IPS DF 4.7 (cell line): ENCODE data around the gene ZNF558.

ENCODE experiments used
- DNase-seq: peaks from one replicate; pipeline ENCODE4 v3.0.0-alpha.2; 2013; ENCODE audit warnings: low spot score; ENCODE audit errors: extremely low read depth

The ZNF558 gene

DNA sequence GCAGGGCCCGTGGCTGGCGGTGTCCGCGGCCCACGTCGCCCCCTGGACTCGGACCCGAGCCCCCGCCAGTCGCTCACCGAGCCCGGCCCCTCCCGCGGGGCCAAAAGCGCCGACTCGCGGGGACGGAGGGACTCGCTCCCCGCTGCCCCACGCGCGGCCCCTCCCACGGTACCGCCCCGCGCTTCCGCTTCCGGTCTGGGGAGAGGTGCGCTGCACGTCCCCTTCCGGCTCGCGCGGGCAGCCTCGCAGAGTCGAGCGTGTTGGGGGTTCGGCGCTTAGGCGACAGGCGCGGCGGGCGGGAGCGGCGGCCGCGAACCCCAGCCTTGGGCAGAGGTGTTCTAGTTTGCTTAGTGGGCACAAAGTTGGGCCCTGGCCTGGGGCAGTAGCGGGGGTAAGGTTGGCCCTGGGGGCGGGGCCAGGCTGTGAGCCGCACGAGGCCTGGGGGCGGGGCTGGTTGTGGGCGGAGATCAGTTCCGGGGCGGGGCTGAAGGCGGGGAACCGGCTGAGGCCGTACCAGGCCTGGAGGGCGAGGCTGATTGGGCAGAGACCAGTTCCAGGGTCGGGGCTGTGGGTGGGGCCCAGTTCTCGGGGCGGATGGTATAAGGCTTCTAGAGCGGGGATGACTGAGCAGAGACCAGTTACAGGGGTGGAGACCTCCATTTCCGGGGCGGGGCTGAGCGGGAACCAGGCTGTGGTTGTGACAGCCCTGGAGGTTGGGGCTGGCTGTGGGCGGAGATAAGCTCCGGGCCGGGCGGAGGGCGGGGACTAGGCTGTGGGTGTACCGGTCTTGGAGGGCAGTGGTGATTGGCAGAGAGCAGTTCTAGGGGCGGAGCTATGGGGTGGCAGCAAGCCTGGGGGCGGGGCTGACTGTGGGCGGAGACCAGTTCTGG lies at the start of gene ZNF558, which contains the start of gene MBD3L1:
Gene ZNF558, minus strand, starts transcription at position 173 of the 890 bp plus-strand sequence. CDS start 9,645 bp downstream, outside the sequence.
Gene MBD3L1, plus strand, starts transcription at position 246 of the 890 bp plus-strand sequence. CDS start 10,302 bp downstream, outside the sequence.
- peak; percentile 60 for DNase-seq

DNA sequence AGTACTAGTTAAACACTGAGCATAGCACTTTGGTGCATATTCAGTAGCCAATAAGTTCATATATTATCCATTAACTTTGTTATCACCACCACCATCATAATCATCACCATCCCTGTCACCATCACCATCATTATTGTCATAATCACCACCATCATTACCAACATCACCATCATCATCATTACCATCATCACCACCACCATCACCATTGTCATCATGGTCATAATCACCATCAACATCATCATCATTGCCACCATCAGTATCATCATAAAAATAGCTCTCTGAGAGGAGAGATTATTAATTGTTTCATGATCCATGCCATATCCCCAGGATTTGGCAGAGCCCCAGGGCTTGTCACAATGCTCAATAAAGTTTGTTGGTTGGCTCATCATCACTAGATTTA lies 49.4 kb upstream of the ZNF558 start:
- no peak for DNase-seq

DNA sequence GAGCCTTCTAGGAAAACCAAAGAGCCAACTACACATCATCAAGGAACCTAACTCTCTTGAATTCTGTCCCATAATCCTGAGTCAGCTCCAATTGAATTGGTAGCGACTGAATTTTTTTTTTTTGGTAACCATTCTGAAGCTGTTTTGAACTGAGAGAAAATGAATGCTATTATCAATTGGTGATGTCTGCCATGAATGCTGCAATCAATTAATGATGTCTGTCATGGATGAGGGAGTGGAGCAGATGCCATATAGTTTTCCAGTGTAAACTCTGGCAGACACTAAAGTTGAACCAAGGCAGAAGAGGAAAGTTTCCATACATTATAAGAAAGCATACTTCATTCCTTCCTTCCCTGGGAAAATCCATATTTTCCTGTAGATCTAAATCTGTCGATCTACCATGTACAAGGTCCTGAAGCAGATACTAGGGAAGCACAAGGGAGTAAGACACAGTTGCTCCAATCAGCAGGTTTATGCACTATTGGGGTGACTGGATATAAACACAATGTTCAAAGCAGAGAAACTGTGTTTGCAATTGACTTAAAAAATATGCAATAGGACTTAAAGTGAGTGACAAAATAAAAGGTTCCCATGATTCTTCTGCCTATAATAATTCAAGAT lies 48.9 kb upstream of the ZNF558 start:
- DNase-seq = no peak

DNA sequence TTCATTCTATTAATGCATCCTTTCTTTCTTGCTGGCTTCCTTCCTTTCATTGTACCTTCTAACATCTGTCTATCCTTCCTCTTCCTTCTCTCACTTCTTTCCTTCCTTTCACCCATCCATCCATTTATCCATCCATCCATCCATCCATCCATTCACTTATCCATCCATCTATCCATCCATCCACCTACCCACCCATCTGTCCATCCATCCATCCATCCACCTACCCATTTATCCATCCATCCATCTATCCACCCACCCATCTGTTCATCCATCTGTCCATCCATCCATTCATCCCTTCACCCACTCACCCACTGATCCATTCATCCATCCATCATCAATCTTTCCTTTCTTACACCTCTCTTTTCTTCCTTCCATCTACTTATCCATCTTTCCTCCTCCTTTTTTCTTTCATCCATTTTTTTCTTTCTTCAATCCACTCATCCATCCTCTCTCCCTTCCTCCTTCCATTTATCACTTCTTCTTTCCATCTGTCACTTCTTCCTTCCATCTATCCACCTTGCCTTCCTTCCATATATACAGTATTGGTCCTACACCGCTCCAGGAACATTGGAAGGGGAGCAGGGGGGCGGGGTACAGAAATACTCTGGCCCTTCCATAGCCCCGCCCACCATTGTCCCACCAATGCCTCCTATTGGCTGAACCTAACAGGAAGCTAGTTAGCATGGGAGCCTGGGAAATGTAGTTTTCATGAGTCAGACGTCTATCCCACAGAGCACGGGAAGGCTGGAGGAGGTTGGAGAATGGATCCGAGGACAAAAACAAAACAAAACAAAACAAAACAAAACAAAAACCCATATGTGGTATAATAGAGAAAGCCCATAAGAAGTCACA lies 46.0 kb upstream of the ZNF558 start:
- DNase-seq = no peak

DNA sequence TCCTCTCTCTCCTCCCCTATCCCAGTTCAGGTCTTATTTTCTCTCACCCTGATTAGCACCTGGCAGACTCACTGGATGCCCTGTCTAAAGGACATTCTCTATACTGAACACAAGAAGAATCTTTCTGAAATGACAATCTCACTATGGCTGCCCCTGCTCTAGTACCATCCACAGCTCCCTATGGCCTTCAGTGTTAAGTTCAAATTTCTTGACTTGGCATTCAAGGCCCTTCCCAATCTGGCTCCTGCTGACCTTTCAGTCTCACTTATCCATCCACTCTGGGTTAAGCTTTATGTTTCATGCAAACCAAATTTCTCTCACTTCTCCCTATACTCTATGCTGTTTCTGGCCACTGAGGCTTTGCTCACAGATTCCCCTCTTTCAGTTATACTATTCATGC lies 34.2 kb upstream of the ZNF558 start:
- no peak for DNase-seq

DNA sequence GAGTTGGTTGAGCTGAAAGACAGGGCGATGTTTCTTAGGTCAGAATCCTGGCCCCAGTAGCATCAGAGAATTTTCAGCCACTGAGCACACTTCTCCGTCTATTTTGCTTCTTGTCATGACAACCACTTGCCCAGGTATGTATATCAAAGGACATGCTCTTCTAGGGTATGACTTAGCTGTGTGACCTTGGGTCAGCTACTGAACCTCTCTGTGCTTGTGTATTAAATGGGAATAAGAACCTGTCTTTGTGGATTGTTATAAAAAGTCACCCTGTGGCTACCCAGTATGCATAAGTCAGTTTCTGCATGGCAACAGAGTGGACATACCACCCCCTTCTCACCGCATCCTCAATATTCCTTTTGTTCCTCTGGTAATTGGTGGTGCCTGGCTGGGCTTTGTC lies 26.2 kb upstream of the ZNF558 start:
- no peak for DNase-seq

DNA sequence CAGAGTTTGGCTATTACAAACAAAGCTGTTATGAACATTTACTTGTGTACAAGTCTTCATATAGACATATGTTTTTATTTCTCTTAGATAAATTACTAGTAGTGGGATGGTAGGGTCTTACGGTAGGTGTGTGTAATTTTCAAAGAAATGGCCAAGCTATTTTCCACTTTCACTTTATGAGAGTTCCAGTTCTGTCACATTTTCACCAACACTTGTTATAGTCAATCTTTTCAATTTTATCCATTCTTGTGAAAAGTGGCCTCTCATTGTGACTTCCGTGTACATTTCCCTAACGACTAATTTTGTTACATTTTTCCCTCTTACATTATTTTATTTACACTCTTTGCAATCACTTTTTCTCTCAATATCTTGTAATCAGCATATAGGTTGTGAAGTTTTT lies 18.4 kb upstream of the ZNF558 start:
- no peak for DNase-seq

DNA sequence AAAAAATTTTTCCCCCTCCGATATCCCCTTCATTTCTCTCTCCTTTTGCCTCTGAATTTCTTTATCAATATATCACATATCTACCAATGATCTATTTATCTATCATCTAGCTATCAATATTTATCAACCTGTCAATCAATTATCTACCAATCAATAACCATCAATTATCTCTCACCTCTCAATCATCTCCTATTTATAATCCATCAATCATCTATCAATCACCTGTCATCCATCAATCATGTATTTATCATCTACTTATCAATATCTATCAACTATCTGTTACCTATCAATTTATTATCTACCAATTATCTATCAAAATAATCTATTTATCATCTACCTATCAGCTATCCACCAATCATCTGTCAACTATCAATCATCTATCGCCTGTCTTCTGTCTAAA lies 17.1 kb upstream of the ZNF558 start:
- DNase-seq = no peak

DNA sequence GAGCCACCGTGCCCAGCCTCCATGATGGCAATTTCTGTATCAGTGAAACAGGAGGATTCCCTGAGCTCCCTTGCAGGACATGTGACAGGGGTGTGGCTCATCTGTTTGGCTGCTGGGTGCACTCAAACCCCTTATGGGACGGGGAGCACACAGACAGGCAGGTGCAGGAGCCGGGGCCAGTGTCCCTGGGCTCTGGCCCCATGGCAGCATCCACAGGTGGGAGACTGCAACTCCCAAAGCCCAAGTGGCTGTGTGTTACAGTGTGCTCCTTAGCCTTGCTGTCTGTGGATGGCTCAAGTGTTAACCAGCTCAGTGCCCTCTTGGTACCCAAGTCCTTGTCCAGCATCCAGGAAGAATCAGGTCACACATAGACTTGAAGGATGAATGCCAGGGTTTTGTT lies 14.7 kb upstream of the ZNF558 start:
- no peak for DNase-seq

DNA sequence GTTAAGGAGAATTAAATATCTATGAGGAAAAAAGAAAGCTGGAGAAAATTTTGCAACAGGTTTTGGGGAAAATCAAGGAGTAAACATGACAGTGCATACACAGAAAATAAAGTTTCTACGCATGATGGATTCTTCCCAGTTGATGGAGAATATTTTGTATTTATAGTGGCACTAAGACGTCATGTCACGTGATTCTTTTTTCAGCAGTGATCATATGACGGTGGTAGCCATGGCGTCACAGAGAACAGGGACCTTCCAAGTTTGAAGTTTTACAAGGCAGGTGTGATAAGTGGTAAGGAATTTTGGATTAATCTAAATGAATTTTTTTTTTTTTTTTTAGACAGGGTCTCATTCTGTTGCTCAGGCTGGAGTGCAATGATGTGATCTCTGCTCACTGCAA lies 8.6 kb upstream of the ZNF558 start:
- DNase-seq = no peak

DNA sequence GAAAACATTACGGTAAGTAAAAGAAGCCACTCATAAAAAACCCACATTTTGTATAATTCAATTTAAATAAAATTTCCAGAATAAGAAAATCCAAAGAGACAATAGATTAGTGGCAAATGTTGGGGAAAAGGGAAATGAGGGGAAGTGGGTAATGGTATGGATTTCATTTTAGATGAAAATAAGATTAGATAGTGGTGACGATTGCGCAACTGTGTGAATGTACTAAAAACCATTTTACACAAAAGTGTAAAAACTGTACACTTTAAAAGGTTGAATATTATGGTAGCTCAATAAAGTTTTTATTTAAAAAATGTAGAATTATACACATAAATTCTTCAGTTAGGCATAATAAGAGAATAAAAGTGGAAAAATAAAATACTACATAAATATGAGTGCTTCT lies 3.8 kb upstream of the ZNF558 start:
- no peak for DNase-seq

DNA sequence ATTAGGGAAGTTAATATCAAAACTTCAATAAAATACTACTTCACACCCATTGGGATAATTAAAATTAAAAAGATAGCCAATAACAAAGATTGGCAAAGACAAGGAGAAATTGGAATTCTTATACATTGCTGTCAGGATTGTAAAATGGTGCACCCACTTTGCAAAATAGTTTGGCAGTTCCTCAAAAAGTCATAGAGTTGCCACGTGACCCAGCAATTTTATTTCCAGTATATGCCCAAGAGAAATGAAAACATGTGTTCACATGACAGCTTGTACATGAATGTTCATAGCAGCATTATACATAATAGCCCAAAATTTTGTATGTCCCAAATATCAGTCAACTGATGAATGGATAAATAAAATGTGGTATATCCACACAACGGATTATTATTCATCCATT lies 3.3 kb upstream of the ZNF558 start:
- DNase-seq = no peak

DNA sequence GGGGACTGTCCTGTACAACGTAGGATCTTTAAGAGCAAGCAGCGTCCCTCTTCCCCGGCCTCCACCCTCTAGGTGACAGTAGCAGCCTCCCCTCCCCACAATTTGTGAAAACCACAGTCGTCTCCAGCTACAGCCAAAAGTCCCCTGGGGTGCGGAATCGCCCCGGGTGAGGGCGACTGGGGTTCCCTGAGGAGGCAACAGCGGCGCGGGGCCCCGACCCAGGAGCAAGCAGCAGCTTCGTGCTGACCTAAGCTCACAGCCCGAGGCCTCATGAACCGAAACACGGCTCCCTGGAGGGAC lies 322 bp downstream of the ZNF558 start:
- DNase-seq = no peak

DNA sequence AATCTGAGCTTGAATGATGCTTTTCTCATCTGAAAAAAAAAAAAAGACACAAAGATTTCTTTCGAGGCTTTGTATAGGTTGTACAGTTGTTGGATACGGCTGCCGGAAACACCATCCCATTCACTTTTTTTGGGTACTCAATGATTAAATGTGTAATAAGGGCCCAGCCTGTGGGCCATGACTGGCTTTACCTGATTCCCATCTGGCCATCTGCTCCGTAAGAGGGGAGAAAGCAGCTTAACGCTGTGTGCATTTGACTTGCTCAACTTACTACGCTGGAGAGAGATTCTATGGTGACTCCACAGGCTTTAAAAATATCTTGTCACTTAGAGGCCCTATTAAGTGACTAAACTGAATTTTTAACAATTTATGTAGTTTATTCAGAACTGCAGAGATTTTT lies 731 bp downstream of the ZNF558 start:
- DNase-seq = no peak

DNA sequence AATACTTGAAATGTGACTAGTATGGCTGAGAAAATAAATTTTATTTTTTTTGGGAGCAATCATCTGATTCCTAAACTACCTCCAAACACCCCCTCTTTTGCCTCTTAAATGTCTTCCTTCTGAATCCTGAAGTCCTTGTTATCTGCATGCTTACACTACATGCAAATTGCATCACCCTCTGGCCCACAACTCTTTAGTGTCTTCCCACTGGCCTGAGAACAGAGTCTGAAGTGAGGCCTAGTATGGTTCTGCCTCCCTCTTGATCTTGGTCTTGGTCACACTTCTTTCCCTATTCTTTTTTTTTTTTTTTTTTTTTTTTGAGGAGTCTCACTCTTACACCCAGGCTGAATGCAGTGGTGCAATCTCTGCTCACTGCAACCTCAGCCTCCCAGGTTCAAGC lies 4.8 kb downstream of the ZNF558 start:
- no peak for DNase-seq

DNA sequence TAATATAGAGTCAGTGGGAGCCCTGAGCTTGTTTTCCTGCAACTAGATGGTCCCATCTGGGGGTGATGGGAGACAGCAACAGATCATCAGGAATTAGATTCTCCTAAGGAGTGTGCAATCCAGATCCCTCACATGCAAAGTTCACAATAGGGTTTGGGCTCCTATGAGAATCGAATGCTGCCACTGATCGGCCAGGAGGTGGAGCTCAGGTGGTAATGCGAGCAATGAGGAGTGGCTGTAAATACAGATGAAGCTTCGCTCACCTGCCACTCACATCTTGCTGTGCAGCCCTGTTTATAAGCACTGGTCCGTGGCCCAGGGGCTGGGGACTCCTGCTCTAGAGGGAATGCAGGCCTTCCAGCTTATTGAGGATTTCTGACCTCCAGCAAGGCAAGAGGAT lies 5.7 kb downstream of the ZNF558 start:
- DNase-seq = no peak

DNA sequence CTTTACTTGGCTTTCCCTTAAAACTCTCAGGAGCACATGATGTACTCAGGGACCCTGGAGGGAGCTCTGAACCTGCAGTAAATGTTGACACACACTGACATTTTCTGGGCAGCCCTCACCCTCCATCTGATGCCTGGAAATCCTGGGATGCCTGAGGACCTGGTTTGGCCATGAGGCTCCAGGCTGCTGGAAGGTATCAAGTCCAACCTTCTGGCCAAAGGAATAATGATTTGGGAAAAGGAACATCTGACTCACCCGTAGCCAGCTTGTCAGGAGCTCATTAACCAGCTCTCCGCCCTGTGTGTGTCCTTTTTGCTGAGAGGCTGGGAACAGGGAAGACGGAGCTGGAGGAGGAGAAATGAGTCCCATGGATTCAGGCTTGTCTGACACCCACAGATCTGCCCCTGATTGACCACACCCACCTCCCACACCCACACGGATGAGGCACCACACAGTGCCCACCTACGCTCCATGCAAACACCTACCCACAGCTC lies 10.3 kb downstream of the ZNF558 start:
- DNase-seq = no peak

DNA sequence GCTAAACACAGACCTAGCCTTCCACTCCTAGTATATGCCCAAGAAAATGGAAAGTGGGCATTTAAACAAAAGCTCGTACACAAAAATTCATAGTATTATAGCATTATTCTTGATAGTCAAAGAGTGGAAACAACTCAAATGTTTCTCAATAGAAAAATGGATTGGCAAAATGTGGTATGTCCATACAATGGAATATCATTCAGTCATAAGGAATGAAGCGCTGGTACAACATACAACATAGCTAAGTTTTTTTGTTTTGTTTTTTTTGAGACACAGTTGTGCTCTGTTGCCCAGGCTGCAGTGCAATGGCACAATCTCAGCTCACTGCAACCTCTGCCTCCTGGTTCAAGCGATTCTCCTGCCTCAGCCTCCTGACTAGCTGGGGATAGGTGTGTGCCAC lies 11.9 kb downstream of the ZNF558 start:
- DNase-seq = no peak

DNA sequence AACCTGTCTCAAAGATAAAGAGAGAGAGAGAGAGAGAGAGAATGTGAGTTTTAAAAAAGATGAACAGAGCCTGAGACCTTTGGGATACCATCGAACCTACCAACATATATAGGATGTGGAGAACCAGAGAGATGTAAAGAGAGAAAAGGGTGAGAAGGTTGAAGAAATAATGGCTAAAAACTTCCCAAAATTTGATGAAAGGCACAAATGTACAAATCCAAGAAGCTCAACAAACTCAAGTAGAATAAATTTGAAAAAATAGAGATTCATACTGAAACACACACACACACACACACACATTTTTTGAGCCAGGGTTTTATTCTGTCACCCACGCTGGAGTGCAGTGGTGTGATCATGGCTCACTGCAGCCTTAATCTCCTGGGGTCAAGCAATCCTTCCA lies 16.3 kb downstream of the ZNF558 start:
- DNase-seq = no peak

DNA sequence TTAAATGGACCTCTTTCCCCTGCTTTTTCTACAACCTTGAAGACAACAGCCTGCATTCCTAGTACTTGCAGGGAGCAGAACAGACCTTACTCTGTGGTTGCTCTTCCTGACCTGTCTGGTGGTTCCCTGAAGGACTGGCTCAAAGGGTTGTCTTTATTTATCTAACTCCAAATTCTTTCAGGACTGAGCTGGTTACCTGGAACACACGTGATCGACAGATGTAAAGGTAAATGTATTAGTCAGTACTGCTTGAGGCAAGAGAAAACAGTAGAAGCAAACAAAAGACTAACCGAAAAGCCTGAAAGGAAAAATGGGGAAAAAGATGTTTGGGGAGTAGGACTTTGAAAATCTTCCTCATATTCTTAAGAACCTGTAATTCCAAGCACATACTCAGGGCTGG lies 17.9 kb downstream of the ZNF558 start:
- no peak for DNase-seq

DNA sequence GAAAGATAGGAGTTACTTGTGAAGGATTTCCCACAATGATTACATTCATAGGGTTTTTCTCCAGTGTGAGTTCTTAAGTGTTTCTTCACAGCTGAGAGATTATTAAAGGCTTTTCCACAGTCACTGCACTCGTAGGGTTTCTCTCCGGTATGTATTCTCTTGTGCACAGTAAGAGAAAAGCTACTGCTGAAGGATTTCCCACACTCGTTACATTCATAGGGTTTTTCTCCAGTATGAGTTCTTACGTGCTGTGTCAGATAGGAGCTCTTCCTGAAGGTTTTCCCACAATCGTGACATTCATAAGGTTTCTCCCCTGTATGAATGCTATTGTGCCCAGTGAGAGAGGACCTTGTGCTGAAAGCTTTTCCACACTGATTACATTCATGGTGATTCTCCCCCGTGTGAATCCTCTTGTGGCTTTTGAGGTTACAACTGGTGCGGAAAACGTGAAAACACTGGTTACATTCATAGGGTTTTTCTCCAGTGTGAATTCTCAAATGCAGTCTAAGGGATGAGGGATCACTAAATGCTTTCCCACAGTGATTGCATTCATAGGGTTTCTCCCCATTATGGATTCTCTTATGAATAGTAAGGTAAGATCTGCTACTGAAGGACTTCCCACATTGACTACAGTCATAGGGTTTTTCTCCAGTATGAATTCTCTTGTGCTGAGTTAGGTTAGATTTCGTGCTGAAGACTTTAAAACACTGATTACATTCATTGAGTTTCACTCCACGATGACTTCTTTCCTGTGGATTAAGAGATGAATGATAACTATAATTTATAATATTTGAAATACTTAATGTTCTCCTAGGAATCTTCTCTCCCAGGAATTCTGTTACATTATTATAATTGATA lies 20.6 kb downstream of the ZNF558 start:
- no peak for DNase-seq
